Ovary (tissue), 9 donors: ENCODE measurements around the gene ARHGAP8. TPM values are rescaled to one million over a fixed set of nuclear protein-coding genes. Genes with fewer than 3 reads are reported as not detected.

Experiments
- DNase-seq, 5 donors: peaks; one replicate each; pipeline ENCODE4 v3.0.0-alpha.2; 2019 to 2020
- H3K27ac ChIP-seq, 2 donors: fragments of 200-600 bp; one replicate each; pipeline versions ENCODE4 v1.5.1 to v1.8.0; 2019 to 2022
- H3K27me3 ChIP-seq: fragments of 200-600 bp; one replicate; pipeline ENCODE4 v1.8.0; 2022
- H3K36me3 ChIP-seq: fragments of 200-600 bp; sonication (generic); one replicate; pipeline ENCODE4 v1.5.1; 2019
- H3K4me1 ChIP-seq: one replicate; pipeline ENCODE4 v1.8.1; 2013; ENCODE audit warnings: mild to moderate bottlenecking, moderate library complexity; ENCODE audit not compliant: insufficient read depth
- H3K4me3 ChIP-seq: fragments of 200-600 bp; sonication (generic); one replicate; pipeline ENCODE4 v1.5.1; 2017
- H3K9me3 ChIP-seq, 2 donors: fragments of 200-600 bp in 1 of 2; sonication (generic) in 1 of 2; one replicate each; pipeline versions ENCODE4 v1.5.1 to v1.8.1; 2013 to 2019; ENCODE audit warnings: mild to moderate bottlenecking in 1 of 2, moderate library complexity in 1 of 2
- EP300 ChIP-seq: sonication (generic); formaldehyde crosslinking; IDR thresholded peaks from one replicate; pipeline ENCODE4 v1.6.1; 2017; ENCODE audit warnings: antibody characterized with exemption
- POLR2A ChIP-seq: fragments of 450-650 bp; IDR thresholded peaks from one replicate; pipeline ENCODE4 v1.6.1; 2017; ENCODE audit warnings: antibody characterized with exemption, mild to moderate bottlenecking, moderate library complexity
- WGBS, 3 donors: extraction: QIAGEN DNeasy Blood & Tissue Kit in 1 of 3; methylation state at CpG; one replicate each; pipeline versions ENCODE4 v1.1.5 to v1.1.7; 2013 to 2017; 5-methylcytosine and 5-hydroxymethylcytosine counted together
- intact Hi-C, 4 donors: fragments of 100-400 bp; cut with DNase I; formaldehyde crosslinking; loops; one replicate each; pipeline versions ENCODE4 v1.11.0 to v1.15.1; 2022 to 2023
- polyA plus RNA-seq, 2 donors: library from polyadenylated mRNA; stranded (reverse); fragments of 200-250 nt in 1 of 2; fragments of 350-450 nt in 1 of 2; fragmentation: Illumina TruSeq in 1 of 2; extraction: RNeasy Lipid Tissue Mini Kit (QIAGEN cat#74804) in 1 of 2; gene quantifications; one replicate each; pipeline ENCODE4 v1.2.3, GENCODE V29; 2013 to 2014
- total RNA-seq, 7 donors: library from RNA; depleted of rRNA in 2 of 7; stranded (reverse); fragments of >200 nt in 2 of 7; fragmentation: NEBNext Ultra II Directional in 3 of 7; extraction: Animal tissue kit (Norgen Biotek cat#: 25700) in 3 of 7; gene quantifications; one replicate each; pipeline versions ENCODE4 v1.1.0 to v1.2.4, GENCODE V29; 2016 to 2023
- TF ChIP-seq, protein P1 (sequence below), 3 donors: fragments of 450-650 bp in 2 of 3; fragments of 200-600 bp in 1 of 3; IDR thresholded peaks; one replicate each; pipeline versions ENCODE4 v1.5.1 to v1.8.0; 2016 to 2022; ENCODE audit warnings: antibody characterized with exemption in 3 of 3, mild to moderate bottlenecking in 1 of 3
- donor health status: DM: no; HTN: no; CAD: no; lungs with moderate emphysema.
- donor health status: DM: no; HTN: no; CAD: no.
- donor health status: Bipolar disorder and iron deficiency.
- donor health status: DM: yes; HTN: yes; CAD: no.
- donor health status: DM: no; HTN: no; CAD: no.
- donor health status: DM: yes; HTN: yes; CAD: no.

The ARHGAP8 gene
- total and polyA plus RNA-seq, 9 donors, result 0.45 to 23.8 (median 2.1) TPM

DNA sequence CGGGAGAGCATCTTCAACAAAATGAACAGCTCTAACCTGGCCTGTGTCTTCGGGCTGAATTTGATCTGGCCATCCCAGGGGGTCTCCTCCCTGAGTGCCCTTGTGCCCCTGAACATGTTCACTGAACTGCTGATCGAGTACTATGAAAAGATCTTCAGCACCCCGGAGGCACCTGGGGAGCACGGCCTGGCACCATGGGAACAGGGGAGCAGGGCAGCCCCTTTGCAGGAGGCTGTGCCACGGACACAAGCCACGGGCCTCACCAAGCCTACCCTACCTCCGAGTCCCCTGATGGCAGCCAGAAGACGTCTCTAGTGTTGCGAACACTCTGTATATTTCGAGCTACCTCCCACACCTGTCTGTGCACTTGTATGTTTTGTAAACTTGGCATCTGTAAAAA is 109.9 kb downstream of the ARHGAP8 start:
- TF ChIP-seq EP300, result no peak
- no peak for TF ChIP-seq POLR2A
- H3K4me1 ChIP-seq, result no peaks in the 10 kb centered on the region
- 85 to 96% (median 89%) methylated on average over 11 of the region's 11 CpGs for WGBS, 3 donors
- no peaks in the 10 kb centered on the region for H3K9me3 ChIP-seq
- intact Hi-C loops, result no loop called here
- no peak overlapping the region for H3K4me3 ChIP-seq
- H3K27ac ChIP-seq, result no peak overlapping the region
- no peak for DNase-seq
- H3K36me3 ChIP-seq, result no peaks in the 10 kb centered on the region
- H3K27me3 ChIP-seq, result no peaks in the 10 kb centered on the region

DNA sequence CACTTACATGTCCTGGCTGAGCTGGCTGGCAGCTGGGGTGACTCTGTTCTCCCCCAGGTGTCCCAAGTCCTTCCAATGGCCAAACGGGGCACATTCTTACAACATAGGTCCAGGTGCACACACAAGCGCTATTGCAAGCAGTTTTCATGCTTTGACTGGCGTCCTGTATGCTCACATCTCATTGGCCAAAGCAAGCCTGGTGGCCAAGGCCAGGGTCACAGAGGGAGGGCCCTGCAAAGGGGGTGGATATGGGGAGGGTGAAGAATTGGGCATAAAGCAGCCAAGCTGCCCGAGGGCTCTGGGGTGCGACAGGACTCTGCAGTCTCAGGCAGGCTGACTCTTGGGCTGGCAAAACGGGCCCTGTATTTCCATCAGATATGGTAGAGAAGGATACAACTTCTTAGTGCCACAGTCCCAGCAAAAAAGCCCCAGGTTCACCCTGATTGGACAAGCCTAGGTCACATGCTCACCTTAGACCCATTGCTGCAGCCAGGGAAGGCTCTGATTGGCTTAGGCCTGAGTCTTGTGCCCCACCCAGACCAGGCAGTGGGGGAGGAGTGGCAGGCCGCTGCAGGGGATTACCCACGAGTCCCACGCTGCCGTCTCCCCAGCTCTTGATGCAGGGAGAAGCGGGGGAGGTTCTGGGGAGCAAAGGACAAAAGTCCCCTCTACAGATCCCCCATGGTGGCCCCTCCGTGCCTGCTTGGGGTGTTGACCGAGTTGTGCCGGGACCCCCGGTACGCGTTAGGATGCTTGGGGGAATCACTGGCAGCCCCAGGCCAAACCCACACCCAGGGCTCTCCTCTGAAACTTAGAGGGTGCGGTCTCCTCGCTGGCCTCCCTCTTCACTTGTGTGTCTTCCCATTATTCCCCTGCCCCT is 110.8 kb downstream of the ARHGAP8 start:
- no peaks in the 10 kb centered on the region for H3K9me3 ChIP-seq
- H3K27ac ChIP-seq, result no peak overlapping the region
- intact Hi-C loops, result no loop called here
- H3K4me3 ChIP-seq, result no peak overlapping the region
- no peak for DNase-seq
- TF ChIP-seq POLR2A (no peak), EP300 (no peak)
- TF ChIP-seq, protein P1, sequence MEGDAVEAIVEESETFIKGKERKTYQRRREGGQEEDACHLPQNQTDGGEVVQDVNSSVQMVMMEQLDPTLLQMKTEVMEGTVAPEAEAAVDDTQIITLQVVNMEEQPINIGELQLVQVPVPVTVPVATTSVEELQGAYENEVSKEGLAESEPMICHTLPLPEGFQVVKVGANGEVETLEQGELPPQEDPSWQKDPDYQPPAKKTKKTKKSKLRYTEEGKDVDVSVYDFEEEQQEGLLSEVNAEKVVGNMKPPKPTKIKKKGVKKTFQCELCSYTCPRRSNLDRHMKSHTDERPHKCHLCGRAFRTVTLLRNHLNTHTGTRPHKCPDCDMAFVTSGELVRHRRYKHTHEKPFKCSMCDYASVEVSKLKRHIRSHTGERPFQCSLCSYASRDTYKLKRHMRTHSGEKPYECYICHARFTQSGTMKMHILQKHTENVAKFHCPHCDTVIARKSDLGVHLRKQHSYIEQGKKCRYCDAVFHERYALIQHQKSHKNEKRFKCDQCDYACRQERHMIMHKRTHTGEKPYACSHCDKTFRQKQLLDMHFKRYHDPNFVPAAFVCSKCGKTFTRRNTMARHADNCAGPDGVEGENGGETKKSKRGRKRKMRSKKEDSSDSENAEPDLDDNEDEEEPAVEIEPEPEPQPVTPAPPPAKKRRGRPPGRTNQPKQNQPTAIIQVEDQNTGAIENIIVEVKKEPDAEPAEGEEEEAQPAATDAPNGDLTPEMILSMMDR (IDR thresholded peaks at IDR 0.05), result no peak
- no peaks in the 10 kb centered on the region for H3K4me1 ChIP-seq
- no peaks in the 10 kb centered on the region for H3K27me3 ChIP-seq
- WGBS, 3 donors, result 87 to 89% (median 87%) methylated on average over 19 of the region's 19 CpGs
- no peaks in the 10 kb centered on the region for H3K36me3 ChIP-seq

DNA sequence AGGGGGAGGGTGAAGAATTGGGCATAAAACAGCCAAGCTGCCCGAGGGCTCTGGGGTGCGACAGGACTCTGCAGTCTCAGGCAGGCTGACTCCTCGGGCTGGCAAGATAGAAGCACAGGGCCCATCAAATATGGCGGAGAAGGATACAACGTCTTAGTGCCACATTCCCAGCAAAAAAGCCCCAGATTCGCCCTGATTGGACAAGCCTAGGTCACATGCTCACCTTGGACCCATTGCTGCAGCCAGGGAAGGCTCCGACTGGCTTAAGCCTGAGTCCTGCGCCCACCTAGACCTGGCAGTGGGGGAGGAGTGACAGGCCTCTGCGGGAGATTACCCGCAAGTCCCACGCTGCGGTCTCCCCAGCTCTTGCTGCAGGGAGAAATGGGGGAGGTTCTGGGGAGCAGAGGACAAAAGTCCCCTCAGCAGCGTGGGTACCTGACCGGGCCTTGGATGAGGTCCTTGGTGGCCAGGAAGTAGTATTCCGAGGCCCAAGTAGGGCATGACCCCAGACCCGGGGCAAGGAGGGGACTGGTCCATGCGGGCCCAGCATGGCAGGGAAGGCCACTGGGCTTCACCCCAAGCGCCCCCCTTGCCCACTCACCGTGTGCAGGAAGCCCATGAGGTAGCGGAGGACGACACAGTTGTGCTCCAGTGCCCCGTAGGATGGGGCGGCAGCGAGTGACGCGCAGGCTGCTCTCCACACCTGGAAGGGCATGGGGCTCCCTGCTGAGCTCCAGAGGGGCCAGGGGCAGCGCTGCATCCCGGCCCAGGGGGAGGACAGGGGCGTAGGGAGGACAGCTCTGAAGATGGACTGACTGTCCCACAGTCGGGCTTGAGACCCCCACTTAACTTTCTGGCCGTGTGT is 113.0 kb downstream of the ARHGAP8 start:
- H3K4me3 ChIP-seq, result no peak overlapping the region
- TF ChIP-seq POLR2A, result no peak
- no peak for TF ChIP-seq EP300
- TF ChIP-seq, protein P1 (IDR thresholded peaks at IDR 0.05), result no peak
- H3K27me3 ChIP-seq, result no peaks in the 10 kb centered on the region
- DNase-seq, result no peak
- no peak overlapping the region for H3K27ac ChIP-seq
- intact Hi-C loops, result no loop called here
- H3K36me3 ChIP-seq, result no peaks in the 10 kb centered on the region
- WGBS, 3 donors, result 86 to 87% (median 87%) methylated on average over 21 to 31 of the region's 31 CpGs
- H3K4me1 ChIP-seq, result no peaks in the 10 kb centered on the region
- no peaks in the 10 kb centered on the region for H3K9me3 ChIP-seq

DNA sequence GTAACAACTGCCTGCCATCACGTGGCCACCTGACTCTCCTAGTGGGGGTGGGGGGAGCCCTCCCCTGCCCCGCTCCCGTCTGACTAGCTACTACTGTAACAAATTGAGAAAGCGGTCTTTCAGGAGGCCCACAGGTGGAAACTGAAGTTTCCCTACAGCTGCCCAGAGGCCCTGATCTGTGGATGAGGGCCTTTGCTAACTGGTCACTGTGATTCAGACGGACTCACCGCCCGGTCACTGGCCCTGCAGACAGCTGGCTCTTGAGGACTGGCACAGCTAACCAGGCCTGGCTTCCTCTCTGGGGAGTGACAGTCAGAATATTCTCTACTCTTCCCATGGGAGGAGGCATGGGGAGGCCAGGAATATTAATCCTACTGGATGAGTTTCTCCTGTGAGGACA is 116.8 kb downstream of the ARHGAP8 start:
- Histone ChIP-seq H3K27ac (no peak overlapping the region), H3K4me1 (no peaks in the 10 kb centered on the region), H3K9me3 (no peaks in the 10 kb centered on the region), H3K27me3 (no peaks in the 10 kb centered on the region), H3K4me3 (no peak overlapping the region), H3K36me3 (no peaks in the 10 kb centered on the region)
- 87 to 91% (median 88%) methylated on average over 7 of the region's 7 CpGs for WGBS, 3 donors
- DNase-seq, result no peak
- intact Hi-C loops, result no loop called here
- no peak for TF ChIP-seq EP300
- TF ChIP-seq, protein P1 (IDR thresholded peaks at IDR 0.05), result no peak
- no peak for TF ChIP-seq POLR2A
